NCI-H774 (cell line): ENCODE data around the gene NCKAP5L.
A peak's percentile ranks its signal among the peaks of the same experiment; 100 is the strongest.
"Not testable (repeated sequence)": the region's sequence is repeated elsewhere in the genome, so short reads cannot be mapped to it uniquely, and the experiment has no call there.

Experiments used
- DNase-seq: peaks from one replicate; lab custom pipeline; 2025; lab: John Stamatoyannopoulos, UW

NCKAP5L gene

GRCh38 chr12:49800421-49801140, 27.6 kb downstream of the NCKAP5L start:
- no peak for DNase-seq

DNA sequence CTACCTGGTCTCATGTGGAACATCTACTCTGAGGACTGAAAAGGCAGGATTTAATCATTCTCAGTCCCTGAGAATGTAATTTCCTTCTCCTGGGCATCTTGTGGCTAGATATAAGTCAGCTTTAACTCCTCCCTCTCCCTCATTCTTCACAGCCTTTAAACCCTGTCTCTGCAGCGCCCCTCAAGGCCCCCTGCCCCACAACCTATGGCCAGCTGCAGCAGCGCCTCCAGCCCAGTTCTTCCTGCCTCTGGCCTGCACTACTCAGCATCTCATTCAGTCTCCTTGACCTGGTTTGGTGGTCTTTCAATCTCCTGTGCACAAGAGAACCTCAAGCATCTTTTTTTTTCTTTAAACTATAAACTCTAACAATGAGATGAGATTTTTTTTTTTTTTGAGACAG, 29.3 kb downstream of the NCKAP5L start:
- no peak for DNase-seq

GRCh38 chr12:49798248-49798647, 30.0 kb downstream of the NCKAP5L start:
- DNase-seq = no peak

DNA sequence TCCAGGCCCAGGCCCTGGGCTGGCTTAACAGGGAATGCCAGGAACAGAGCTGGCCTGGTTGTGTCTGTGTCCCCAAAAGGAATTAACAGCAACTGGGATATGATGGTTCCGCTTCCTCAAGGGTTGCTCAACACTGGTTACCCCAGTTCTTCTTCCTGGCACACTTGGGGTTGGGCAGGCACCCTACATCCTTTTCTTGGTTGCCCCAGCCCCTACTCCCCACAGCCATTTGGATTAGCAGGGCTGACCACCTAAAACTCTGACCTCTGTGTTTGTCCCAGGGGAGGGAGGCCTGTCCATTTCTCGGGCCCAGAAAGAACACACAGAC, 30.8 kb downstream of the NCKAP5L start:
- DNase-seq = no peak

DNA sequence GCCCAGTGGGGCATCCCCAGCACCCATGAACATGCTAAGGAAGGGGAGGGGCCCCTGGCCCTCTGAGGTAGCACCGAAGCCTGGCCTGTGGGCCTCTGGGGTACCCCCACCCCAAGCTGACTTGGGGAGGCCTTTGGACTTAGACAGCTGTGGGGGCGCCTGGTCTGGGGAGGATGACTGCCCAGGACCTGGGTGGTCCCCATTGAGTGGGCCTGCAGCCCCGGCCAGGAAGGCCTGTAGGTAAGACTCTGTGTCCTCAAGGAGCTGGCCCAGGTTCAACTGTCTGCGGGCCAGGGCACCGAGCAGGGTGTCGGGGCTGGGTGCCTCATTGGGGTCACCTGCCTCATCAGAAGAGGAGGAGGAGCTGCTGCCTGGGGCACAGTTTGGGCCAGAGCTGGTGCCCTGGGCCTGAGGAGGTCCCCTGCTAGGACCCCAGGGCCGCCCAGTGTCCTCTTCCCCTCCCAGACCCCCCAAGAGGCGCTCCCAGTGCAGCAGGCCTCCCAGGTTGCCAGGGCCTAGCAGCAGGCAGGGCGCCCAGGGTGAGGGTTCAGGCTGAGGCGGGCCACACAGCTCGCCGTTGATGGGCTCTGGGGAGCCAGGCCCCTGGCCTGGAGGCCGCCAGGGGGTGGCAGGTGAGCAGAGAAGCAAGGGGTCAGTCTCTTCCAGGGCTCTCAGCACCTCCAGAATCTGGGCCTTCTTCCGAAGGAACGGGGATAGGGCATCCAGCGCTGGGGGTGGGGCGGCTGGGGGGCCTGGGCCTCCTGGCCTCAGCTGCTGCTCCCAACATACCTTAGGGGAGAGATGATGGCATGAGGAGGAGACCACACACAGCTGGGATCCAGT, 31.4 kb downstream of the NCKAP5L start:
- no peak for DNase-seq

GRCh38 chr12:49796155-49796554, 32.1 kb downstream of the NCKAP5L start:
- DNase-seq = no peak

GRCh38 chr12:49795654-49796105, 32.5 kb downstream of the NCKAP5L start:
- no peak for DNase-seq

- no peak for DNase-seq
Observed at GRCh38 chr12:49794811-49795653, 33.2 kb downstream of the NCKAP5L start.

- DNase-seq = no peak
Observed at GRCh38 chr12:49794021-49794420, 34.2 kb downstream of the NCKAP5L start.

DNA sequence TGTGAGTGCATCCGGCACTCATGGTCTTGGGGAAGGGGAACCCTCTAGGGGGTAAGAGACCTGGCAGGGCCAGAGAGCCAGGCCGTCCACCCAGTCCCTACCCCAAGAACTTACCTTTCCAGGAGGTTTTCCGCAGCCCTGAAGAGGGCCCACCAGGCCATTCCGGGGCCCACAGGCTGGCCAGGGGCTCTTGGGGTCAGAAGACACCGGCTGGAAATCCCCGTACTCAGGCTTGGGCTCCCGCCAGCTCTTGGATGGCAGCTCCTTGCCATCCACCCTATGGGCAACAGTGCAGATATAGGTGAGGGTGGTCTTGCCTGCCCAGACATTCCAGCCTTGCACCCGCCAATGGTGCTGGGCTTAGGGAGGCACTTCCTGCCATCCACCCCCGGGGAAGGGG, 34.6 kb downstream of the NCKAP5L start:
- DNase-seq = no peak

GRCh38 chr12:49792976-49793580, 35.1 kb downstream of the NCKAP5L start:
- no peak for DNase-seq

GRCh38 chr12:49792181-49792970, 35.8 kb downstream of the NCKAP5L start:
- no peak for DNase-seq

- no peak for DNase-seq
Observed at GRCh38 chr12:49791700-49792099, 36.5 kb downstream of the NCKAP5L start.

GRCh38 chr12:49790741-49791555, 37.3 kb downstream of the NCKAP5L start:
- no peak for DNase-seq

DNA sequence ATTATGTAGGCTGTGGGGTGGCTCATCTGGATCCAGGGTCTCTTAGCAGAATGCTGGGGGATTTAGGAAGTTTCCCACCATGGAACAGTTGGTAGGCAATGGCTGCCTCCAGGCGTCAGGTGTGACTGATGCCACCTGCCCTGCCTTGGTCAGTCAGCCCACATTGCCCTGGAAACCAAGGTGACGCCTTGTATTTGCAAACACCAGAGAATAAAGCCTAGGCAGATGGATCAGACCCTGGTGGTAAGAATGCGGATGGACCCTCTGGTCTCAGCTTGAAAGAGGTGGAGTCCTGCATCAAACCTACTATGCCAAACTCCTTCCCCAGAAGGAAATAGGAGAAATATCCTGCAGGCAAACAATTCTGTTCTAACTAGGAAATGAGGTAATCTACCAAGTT, 38.2 kb downstream of the NCKAP5L start:
- DNase-seq = peak; percentile 62

- DNase-seq = no peak
Observed at GRCh38 chr12:49787672-49788071, 40.5 kb downstream of the NCKAP5L start.

DNA sequence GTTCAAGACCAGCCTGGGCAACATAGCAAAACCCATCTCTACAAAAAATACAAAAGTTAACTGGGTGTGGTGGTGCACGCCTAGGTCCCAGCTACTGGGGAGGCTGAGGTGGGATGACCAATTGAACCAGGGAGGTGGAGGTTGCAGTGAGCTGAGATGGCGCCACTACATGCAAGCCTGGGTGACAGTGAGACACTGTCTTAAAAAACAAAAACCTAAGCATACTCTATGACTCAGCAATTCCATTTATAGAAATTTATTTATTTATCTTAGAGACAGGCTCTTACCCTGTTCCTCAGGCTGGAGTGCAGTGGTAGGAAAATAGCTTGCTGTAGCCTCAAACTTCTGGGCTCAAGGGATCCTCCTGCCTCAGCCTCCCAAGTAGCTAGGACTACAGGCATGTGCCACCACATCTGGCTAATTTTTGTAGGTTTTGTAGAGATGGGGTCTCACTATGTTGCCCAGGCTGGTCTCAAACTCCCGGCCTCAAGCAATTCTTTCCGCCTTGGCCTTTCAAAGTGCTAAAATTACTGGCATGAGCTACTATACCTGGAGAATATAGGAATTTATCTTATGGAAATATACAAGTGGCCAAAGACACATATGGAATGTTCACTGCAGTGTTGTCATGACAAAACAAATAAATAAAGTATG, 43.3 kb downstream of the NCKAP5L start:
- DNase-seq = no peak

- DNase-seq = no peak
Observed at GRCh38 chr12:49783917-49784676, 44.1 kb downstream of the NCKAP5L start.

DNA sequence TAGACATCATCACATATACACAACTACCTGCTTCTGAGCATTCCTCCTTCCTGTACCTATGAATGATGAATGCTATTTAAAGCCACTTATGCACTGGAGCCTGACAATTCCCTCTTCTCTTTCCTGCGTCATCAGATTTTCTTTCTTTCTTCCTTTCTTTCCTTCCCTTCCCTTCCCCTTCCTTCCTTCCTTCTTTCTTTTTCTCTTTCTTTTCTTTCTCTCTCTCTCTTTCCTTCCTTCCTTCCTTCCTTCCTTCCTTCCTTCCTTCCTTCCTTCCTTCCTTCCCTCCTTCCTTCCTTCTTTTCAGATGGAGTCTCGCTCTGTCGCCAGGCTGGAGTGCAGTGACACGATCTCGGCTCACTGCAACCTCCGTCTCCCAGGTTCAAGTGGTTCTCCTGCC, 47.3 kb downstream of the NCKAP5L start:
- not testable (repeated sequence) for DNase-seq
